Measurements from ENCODE around the gene MFAP2.
"Not testable (repeated sequence)": the region's sequence is repeated elsewhere in the genome, so short reads cannot be mapped to it uniquely, and the experiment has no call there.

Gene MFAP2

DNA sequence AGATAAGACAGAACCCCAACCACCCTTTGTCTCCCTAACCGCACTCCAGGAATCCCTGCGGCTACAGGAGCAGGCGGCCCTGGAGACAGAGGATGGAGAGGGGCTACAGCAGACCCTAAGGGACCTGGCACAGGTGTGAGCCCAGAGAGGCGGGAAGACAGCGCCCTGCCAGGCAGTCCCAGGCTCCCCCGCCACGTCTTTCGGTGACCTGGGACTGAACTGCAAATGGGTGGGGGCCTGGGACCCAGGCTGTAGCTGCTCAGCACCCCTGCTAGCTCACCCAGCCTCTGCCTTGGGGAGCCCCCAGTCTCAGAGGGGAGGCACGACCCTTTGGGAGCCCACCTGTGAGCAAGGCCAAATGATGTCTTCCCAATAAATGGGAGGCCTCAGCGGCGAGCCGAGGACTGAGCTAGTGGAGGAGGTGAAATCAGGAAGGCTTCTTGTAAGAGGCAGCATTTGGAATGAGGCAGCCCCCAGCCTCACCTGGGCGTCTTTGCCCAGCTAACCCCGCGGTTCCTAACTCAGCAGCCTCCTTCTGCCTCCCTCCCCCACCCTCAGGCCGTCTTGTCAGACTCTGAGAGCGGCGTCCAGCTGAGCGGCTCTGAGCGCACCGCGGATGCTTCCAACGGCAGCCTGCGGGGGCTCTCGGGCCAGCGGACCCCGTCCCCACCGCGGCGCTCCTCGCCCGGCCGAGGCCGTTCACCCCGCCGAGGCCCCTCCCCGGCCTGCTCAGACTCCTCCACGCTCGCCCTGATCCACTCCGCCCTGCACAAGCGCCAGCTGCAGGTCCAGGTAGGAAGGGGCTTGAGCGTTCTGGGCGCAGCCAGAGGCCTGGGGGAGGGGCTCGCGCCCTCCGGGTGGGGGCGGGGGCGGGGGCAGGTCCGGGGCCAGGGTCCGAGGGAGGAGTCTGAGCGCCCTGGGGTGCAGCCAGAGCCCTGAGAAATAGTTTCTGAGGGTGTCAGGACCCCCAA, 41.8 kb downstream of the MFAP2 start:
- no peak for DNase-seq (ENCODE audit: low read depth)
- no peak overlapping the region for H3K4me3 ChIP-seq (ENCODE audit: low read depth, low read length)
- TF ChIP-seq, protein P1, sequence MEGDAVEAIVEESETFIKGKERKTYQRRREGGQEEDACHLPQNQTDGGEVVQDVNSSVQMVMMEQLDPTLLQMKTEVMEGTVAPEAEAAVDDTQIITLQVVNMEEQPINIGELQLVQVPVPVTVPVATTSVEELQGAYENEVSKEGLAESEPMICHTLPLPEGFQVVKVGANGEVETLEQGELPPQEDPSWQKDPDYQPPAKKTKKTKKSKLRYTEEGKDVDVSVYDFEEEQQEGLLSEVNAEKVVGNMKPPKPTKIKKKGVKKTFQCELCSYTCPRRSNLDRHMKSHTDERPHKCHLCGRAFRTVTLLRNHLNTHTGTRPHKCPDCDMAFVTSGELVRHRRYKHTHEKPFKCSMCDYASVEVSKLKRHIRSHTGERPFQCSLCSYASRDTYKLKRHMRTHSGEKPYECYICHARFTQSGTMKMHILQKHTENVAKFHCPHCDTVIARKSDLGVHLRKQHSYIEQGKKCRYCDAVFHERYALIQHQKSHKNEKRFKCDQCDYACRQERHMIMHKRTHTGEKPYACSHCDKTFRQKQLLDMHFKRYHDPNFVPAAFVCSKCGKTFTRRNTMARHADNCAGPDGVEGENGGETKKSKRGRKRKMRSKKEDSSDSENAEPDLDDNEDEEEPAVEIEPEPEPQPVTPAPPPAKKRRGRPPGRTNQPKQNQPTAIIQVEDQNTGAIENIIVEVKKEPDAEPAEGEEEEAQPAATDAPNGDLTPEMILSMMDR (IDR thresholded peaks at IDR 0.05; ENCODE audit: control insufficient read depth, extremely low read depth, insufficient read depth), result no peak

DNA sequence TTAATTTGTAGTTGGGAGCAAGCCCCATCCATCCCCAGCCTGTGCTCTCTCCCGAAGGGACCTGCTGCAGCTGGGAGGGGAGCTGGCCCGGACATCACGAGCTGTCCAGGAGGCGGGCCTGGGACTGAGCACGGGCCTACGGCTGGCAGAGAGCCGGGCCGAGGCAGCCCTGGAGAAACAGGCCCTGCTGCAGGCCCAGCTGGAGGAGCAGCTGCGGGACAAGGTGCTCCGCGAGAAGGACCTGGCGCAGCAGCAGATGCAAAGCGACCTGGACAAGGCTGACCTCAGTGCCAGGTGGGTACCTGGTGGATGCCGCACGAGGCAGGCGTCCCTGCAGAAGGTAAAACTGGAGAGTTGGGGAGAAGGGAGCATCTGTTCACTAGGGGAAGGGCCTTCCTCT, 43.8 kb downstream of the MFAP2 start:
- not testable (repeated sequence) for H3K4me3 ChIP-seq (ENCODE audit: low read depth, low read length); DNase-seq (ENCODE audit: low read depth)

DNA sequence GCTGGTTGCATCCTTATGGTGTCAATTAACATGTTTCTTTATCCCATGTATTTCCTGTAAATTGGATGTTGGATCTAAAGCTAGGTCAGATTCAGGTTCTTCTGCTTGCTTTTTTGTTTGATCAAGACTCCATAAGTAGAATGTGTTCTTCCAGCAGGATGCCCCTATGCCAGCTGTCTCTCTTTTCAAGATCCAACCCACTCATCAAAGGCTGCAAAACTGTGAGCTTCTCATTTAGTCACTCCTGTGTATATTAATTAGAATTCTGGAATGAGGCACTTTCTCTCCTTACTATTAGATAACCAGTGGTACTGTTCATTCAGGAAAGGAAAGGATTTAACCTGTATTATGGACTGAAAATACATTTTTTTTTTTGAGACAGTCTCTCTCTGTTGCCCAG, 46.5 kb downstream of the MFAP2 start:
- not testable (repeated sequence) for H3K4me3 ChIP-seq (ENCODE audit: low read depth, low read length); DNase-seq (ENCODE audit: low read depth)

DNA sequence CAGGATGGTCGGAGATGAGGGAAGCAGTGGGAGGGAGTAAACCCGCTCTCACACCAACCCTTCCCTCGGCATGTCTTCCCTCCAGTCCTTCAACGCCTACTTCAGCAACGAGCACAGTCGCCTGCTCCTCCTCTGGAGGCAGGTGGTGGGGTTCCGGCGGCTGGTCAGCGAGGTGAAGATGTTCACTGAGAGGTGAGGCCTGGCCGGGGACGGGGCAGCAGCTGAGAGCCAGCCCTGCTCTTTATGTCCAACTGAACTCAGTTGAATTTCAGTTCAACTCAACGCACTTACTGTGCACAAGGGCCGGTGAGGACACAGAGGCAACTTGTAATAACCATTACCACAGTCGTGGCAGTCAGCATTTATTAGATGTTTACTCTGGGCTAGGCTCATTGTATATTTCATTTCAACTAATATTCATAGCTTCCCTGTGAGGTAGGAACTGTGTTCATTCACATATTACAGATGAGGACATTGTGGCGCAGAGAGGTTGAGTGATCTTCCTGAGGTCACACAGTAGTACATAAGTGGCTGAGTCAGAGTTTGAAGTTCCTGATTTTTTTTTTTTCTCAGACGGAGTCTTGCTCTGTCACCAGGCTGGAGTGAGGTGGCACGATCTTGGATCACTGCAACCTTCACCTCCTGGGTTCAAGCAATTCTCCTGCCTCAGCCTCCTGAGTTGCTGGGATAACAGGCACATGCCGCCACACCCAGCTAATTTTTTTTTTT, 49.0 kb downstream of the MFAP2 start:
- not testable (repeated sequence) for DNase-seq (ENCODE audit: low read depth); H3K4me3 ChIP-seq (ENCODE audit: low read depth, low read length)

DNA sequence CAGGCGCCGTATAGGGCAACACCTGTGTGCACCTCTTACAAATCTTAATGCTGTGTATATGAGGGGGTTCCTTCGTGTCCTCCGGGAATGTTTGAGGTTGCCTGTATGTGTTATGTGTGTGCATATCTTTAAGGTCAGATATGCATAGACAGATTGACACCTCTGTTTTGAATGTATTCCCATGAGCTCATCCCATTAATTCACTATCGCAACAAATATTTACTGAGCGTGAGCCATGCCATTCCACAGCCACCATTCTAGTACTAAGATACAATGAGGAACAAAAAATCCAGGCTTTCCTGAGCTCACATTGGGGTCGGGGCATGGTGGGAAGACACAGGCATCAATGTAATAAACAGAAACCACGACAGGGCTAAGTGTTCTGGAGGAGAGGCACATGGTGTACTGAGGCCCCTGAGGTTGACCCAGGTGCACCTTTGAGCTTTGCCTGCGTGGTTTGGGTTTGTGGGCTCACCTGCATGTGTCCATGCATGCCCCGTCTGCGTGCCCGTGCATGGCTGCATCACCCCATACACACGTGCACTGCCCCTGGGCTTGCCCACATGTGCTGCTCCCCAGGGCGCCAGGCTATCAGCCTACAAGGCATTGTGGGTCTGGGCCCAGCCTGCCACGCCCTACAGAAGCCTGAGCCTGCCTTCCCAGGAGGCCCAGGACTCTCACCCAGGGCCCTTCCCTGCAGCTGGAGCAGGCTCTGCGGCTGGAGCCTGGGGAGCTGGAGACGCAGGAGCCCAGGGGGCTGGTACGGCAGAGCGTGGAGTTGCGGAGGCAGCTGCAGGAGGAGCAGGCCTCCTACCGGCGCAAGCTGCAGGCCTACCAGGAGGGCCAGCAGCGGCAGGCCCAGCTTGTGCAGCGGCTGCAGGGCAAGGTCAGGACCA, 51.0 kb downstream of the MFAP2 start:
- DNase-seq (ENCODE audit: low read depth), result not testable (repeated sequence)

DNA sequence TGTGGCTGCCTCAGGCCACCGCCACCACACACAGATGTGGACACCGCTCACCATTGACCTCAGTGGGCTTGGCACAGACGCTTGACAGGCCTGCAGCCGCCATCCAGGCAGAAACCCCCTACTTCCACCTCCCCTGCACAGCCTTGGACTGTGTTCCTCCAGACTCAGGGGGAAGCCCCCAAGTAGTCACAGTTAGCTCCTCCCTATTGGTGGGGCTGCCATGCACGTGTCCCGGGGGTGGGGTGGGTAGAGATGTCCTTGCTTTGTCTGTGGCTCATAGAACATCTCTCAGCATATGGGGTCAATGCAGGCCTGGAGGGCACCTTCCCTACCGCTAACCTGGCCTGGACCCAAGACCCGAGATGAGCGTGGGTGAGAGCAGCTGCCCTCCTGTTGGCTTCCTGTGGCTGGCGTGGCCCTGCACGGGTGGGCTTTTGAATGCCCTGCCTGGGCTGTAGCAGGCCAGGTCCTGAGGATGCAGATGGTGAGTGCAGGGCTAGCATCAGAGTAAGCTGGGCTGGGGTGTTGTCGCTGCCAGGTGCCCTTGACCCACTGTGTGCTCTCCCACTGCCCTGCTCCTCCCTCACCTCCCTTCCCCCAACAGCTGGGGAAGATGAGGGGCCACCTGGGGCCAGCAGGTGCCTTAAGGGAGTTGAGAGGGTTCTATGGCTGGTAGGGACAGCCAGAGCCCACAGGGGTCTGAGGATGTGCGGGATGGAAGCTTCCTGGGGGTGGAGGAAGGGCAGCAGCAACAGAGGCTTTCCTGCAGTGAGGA, 52.5 kb downstream of the MFAP2 start:
- no peak for DNase-seq (ENCODE audit: low read depth)
- TF ChIP-seq, protein P1 (IDR thresholded peaks at IDR 0.05; ENCODE audit: control insufficient read depth, extremely low read depth, insufficient read depth), result no peak

More for the DNA sequence above, 51.0 kb downstream of the MFAP2 start:
- not testable (repeated sequence) for H3K4me3 ChIP-seq (ENCODE audit: low read depth, low read length)

DNA sequence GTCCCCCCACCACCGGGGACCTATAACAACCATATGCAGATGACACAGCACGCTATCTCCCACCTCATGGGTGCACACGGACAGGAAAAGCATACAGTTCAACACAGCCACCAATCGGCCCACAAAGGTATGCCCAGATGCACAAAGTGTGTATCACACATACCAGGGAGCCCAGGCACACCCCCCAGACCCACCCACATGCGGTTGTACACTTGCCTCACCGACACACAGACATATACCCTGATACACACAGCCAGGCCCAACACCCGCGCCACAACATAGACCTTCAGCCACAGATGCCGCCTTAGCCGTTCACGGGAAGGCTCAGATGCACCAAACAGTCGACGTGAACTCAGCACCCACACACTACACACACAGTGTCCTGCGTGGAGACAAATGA, 53.2 kb downstream of the MFAP2 start:
- no peak for DNase-seq (ENCODE audit: low read depth)
- TF ChIP-seq, protein P1 (IDR thresholded peaks at IDR 0.05; ENCODE audit: control insufficient read depth, extremely low read depth, insufficient read depth), result no peak

More for the DNA sequence above, 52.5 kb downstream of the MFAP2 start:
- H3K4me3 ChIP-seq (ENCODE audit: low read depth, low read length), result no peak overlapping the region

DNA sequence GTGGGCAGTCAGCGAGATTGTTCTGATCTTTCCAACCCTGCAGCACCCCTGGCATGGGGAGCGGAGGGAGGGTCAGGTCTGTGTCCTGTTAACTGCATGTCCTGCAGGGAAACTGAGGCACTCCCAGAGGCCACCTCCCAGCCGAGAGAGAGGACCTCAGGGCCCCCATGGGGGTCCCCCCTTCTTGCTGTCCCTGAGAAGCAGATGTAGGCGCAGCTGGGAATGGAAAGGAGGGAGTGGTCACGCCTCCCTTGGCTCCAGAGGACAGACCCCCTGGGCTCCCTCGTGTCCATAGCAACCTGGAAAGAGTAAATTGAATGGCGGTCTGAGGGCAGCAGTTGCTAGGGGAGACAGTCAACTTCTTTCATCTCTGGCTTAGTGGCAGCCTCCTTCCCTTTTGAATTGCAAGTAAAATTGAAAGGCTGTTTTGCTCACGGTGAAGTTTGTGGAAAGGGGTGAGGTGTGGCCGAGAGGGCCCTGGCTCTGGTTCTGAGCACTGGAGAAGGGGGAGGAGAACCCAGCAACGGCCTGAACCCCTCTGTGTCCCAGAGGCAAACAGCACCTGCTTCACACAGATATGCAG, 53.8 kb downstream of the MFAP2 start:
- no peak for DNase-seq (ENCODE audit: low read depth)
- no peak overlapping the region for H3K4me3 ChIP-seq (ENCODE audit: low read depth, low read length)
- TF ChIP-seq, protein P1 (IDR thresholded peaks at IDR 0.05; ENCODE audit: control insufficient read depth, extremely low read depth, insufficient read depth), result no peak

More for the DNA sequence above, 53.2 kb downstream of the MFAP2 start:
- no peak overlapping the region for H3K4me3 ChIP-seq (ENCODE audit: low read depth, low read length)
